ENCODE results near the gene C16orf82.

DNA sequence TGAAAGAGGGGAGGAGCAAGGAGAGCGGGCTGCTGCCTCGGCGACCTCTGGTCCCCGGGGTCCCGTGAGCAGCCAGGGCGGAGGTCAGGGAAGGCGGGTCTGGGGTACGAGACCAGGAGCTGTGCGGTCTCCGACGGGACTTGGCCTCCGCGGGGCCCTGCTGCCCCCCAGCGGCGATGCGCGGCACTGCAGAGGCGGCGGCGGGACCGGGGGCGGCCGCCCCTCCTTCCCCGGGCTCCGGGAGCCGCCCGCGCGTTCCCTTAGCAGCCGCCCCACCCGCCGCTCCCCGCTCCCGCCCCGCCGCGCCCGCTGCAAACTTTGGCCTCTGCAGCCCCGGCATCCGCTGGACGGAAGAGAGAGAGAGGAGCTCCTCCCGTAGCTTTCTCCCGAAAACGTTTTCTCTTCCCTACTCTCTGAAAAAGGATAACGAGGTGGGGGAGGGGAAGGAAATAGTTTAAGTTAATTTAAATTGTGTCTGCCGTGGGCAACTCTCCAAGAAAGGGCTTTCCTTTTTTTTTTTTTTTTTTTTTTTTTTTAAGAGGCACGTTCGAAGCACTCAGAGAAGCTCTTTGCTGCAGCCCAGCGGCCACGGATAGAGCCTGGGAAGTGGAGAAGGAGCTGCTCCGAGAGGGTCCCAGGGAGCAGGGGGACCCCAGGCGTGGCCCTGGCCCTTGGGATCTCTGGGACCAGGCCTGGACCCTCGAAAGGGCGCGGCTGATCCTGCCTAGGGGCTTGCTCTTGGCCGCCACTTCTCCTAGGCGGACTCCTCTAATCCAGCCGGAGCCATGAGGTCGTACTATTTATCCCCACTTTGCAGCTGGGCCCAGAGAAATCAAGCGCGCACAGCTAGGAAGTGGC lies 43.2 kb downstream of the C16orf82 start:
- TF ChIP-seq CTCF (IDR thresholded peaks at IDR 0.05) (peak; percentile 72), SMC3 (IDR thresholded peaks at IDR 0.05; ENCODE audit: low read depth, low read length) (peak; percentile 48), TAF1 (IDR thresholded peaks at IDR 0.05; ENCODE audit: borderline replicate concordance, low read depth, low read length) (no peak), RFX5 (IDR thresholded peaks at IDR 0.05; ENCODE audit: low read length) (no peak), EP300 (IDR thresholded peaks at IDR 0.05; ENCODE audit: borderline replicate concordance in 1 of 2, low read depth in 1 of 2, low read length in 1 of 2) (no peak), TCF12 (IDR thresholded peaks at IDR 0.05) (no peak), MAX (IDR thresholded peaks at IDR 0.05; ENCODE audit: low read depth) (no peak), GATA2 (CRISPR knock-in tag; IDR thresholded peaks at IDR 0.05) (no peak), FOXM1 (IDR thresholded peaks at IDR 0.05; ENCODE audit: low read depth) (no peak), FOSL2 (IDR thresholded peaks at IDR 0.05; ENCODE audit: borderline replicate concordance, low read depth) (no peak)
